ENCODE measurements around the gene POLN.

The POLN gene

DNA sequence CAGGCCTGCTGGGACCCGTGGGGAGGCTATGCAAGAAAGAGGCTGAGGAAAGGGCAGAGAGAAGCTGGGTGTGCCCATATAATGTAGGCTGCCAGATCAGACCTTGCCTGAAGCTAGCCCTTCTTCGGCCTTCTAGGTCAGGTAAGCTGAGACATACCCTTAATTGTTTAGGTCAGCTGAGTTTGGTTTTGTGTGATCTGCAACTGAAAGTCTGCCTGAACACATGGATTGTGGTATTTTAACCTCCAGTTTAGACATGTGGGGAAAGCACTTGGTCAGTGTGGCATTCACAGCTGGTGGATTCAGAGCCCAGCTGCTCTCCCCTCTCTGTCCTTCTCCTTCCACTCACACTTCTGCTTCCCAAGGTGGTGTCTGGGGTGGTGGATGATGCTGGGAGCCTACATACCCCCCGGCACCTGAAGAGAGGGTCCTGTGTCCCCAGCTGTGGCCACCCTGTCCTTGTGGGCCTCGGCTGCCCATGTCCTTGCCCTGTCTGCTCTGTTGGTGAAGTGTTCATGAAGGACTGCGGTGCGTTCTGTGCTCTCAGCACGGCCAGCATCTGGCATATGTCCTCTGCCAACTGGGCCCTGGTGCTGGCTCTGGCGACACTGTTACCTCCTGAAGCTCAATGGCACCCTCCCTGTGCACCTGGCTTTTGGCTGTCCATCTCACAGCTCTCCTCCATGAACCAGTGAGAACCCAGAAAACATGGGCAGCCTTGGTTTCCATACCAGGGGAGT, 100.7 kb downstream of the POLN start:
- no peaks in the 10 kb centered on the region for H3K36me3 ChIP-seq (ENCODE audit: insufficient read depth, low read length)
- H3K9me2 ChIP-seq (replicated peaks; ENCODE audit: low read depth, low read length) = no peaks in the 10 kb centered on the region
- no peaks in the 10 kb centered on the region for H4K20me1 ChIP-seq (ENCODE audit: insufficient read depth, low read length, poor library complexity, severe bottlenecking)
- H2AFZ ChIP-seq (ENCODE audit: low read length) = no peak overlapping the region
- no peaks in the 10 kb centered on the region for H3K79me2 ChIP-seq (ENCODE audit: insufficient read depth, low read length)
- H3K4me1 ChIP-seq (ENCODE audit: insufficient read depth, low read length, poor library complexity, severe bottlenecking) = no peaks in the 10 kb centered on the region
- H3K27me3 ChIP-seq (ENCODE audit: insufficient read depth, low read length, poor library complexity, severe bottlenecking) = no peaks in the 10 kb centered on the region
- H3K4me3 ChIP-seq (ENCODE audit: low read length, poor library complexity, severe bottlenecking) = no peak overlapping the region
- no peak for TF ChIP-seq EZH2phosphoT487 (IDR thresholded peaks at IDR 0.05; ENCODE audit: borderline replicate concordance)
- TF ChIP-seq, protein P1, sequence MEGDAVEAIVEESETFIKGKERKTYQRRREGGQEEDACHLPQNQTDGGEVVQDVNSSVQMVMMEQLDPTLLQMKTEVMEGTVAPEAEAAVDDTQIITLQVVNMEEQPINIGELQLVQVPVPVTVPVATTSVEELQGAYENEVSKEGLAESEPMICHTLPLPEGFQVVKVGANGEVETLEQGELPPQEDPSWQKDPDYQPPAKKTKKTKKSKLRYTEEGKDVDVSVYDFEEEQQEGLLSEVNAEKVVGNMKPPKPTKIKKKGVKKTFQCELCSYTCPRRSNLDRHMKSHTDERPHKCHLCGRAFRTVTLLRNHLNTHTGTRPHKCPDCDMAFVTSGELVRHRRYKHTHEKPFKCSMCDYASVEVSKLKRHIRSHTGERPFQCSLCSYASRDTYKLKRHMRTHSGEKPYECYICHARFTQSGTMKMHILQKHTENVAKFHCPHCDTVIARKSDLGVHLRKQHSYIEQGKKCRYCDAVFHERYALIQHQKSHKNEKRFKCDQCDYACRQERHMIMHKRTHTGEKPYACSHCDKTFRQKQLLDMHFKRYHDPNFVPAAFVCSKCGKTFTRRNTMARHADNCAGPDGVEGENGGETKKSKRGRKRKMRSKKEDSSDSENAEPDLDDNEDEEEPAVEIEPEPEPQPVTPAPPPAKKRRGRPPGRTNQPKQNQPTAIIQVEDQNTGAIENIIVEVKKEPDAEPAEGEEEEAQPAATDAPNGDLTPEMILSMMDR (conservative IDR thresholded peaks at IDR 0.05; ENCODE audit: low read length) = no peak
- no peaks in the 10 kb centered on the region for H3F3A ChIP-seq (ENCODE audit: low read depth)
- no peak overlapping the region for H3K4me2 ChIP-seq (ENCODE audit: low read depth, low read length, poor library complexity, severe bottlenecking)
- no peaks in the 10 kb centered on the region for H3K9me3 ChIP-seq (ENCODE audit: insufficient read depth, low read depth, low read length)
- no peak overlapping the region for H3K9ac ChIP-seq (ENCODE audit: low read depth, low read length, poor library complexity, severe bottlenecking)

GRCh38 chr4:2138846-2139500, 102.9 kb downstream of the POLN start:
- Histone ChIP-seq H3K4me3 (ENCODE audit: low read length, poor library complexity, severe bottlenecking) (no peak overlapping the region), H3K4me2 (ENCODE audit: low read depth, low read length, poor library complexity, severe bottlenecking) (no peak overlapping the region), H3F3A (ENCODE audit: low read depth) (no peaks in the 10 kb centered on the region), H3K36me3 (ENCODE audit: insufficient read depth, low read length) (no peaks in the 10 kb centered on the region), H2AFZ (ENCODE audit: low read length) (no peak overlapping the region), H3K9me2 (replicated peaks; ENCODE audit: low read depth, low read length) (no peaks in the 10 kb centered on the region), H3K27me3 (ENCODE audit: insufficient read depth, low read length, poor library complexity, severe bottlenecking) (no peaks in the 10 kb centered on the region), H4K20me1 (ENCODE audit: insufficient read depth, low read length, poor library complexity, severe bottlenecking) (no peaks in the 10 kb centered on the region), H3K9me3 (ENCODE audit: insufficient read depth, low read depth, low read length) (no peaks in the 10 kb centered on the region), H3K9ac (ENCODE audit: low read depth, low read length, poor library complexity, severe bottlenecking) (no peak overlapping the region), H3K79me2 (ENCODE audit: insufficient read depth, low read length) (no peaks in the 10 kb centered on the region), H3K4me1 (ENCODE audit: insufficient read depth, low read length, poor library complexity, severe bottlenecking) (peaks cover 3% of the 10 kb centered on the region)
- TF ChIP-seq EZH2phosphoT487 (IDR thresholded peaks at IDR 0.05; ENCODE audit: borderline replicate concordance) = no peak
- TF ChIP-seq, protein P1 (conservative IDR thresholded peaks at IDR 0.05; ENCODE audit: low read length) = no peak

- Histone ChIP-seq H2AFZ (ENCODE audit: low read length) (no peak overlapping the region), H3K4me3 (ENCODE audit: low read length, poor library complexity, severe bottlenecking) (no peak overlapping the region), H3K9me2 (replicated peaks; ENCODE audit: low read depth, low read length) (no peaks in the 10 kb centered on the region), H3K36me3 (ENCODE audit: insufficient read depth, low read length) (no peaks in the 10 kb centered on the region), H3K9me3 (ENCODE audit: insufficient read depth, low read depth, low read length) (peaks cover 9% of the 10 kb centered on the region; the same call in 1 of the 2 replicates), H3K79me2 (ENCODE audit: insufficient read depth, low read length) (no peaks in the 10 kb centered on the region), H4K20me1 (ENCODE audit: insufficient read depth, low read length, poor library complexity, severe bottlenecking) (no peaks in the 10 kb centered on the region), H3K27me3 (ENCODE audit: insufficient read depth, low read length, poor library complexity, severe bottlenecking) (no peaks in the 10 kb centered on the region), H3K4me2 (ENCODE audit: low read depth, low read length, poor library complexity, severe bottlenecking) (no peak overlapping the region), H3F3A (ENCODE audit: low read depth) (no peaks in the 10 kb centered on the region), H3K4me1 (ENCODE audit: insufficient read depth, low read length, poor library complexity, severe bottlenecking) (peaks cover 3% of the 10 kb centered on the region), H3K9ac (ENCODE audit: low read depth, low read length, poor library complexity, severe bottlenecking) (no peak overlapping the region)
- TF ChIP-seq, protein P1 (conservative IDR thresholded peaks at IDR 0.05; ENCODE audit: low read length) = no peak
- TF ChIP-seq EZH2phosphoT487 (IDR thresholded peaks at IDR 0.05; ENCODE audit: borderline replicate concordance) = no peak
These were observed 105.2 kb downstream of the POLN start for GRCh38 chr4:2136726-2137125.

All from Loucy (cell line).